B cell (primary cell): ENCODE results near the gene MRM2. TPM values are rescaled to one million over a fixed set of nuclear protein-coding genes. Genes with fewer than 3 reads are reported as not detected.

Source experiments
- ATAC-seq: fragments of 200-7000 bp; cut with Tn5 transposase; one replicate; pipeline ENCODE4 v1.10.0; 2021; ENCODE audit warnings: low read depth, mild to moderate bottlenecking, moderate number of reproducible peaks, moderate library complexity
- CTCF ChIA-PET: fragments of 350-600 bp; sonication (Branson Sonifier 250); formaldehyde crosslinking; loops from one replicate; lab custom pipeline; 2021; ENCODE audit warnings: antibody characterized with exemption, inconsistent platforms; lab: Charles Lee
- POLR2A ChIA-PET: fragments of 350-600 bp; sonication (Branson Sonifier 250); formaldehyde crosslinking; loops from one replicate; lab custom pipeline; 2021; ENCODE audit warnings: antibody characterized with exemption; lab: Charles Lee
- DNase-seq: peaks from one replicate; pipeline ENCODE4 v3.0.0; 2013
- H2AFZ ChIP-seq: 2 replicates; pipeline ENCODE4 v1.6.1; 2012; ENCODE audit warnings: mild to moderate bottlenecking, low read depth, low read length; ENCODE audit not compliant: insufficient read depth, poor library complexity, severe bottlenecking
- H3K27ac ChIP-seq, 2 donors: 1 replicate in 1 of 2; 2 replicates in 1 of 2; pipeline ENCODE4 v1.5.1; 2012 to 2013; ENCODE audit warnings: low read length in 2 of 2, mild to moderate bottlenecking in 2 of 2, moderate library complexity in 1 of 2
- H3K27me3 ChIP-seq, 4 experiments: fragments of 200-600 bp in 1 of 4; sonication (generic) in 1 of 4; replicated peaks in 1 of 4; 1 replicate in 2 of 4; 2 replicates in 2 of 4; pipeline versions ENCODE4 v1.6.1 to v1.7.0; 2013 to 2016; ENCODE audit warnings: low read length in 3 of 4, mild to moderate bottlenecking in 2 of 4, mixed read lengths in 1 of 4, moderate library complexity in 1 of 4; ENCODE audit not compliant: insufficient read depth in 4 of 4, control insufficient read depth in 3 of 4; ENCODE audit errors: control extremely low read depth in 1 of 4
- H3K36me3 ChIP-seq, 2 experiments: replicated peaks in 1 of 2; 1 replicate in 1 of 2; 2 replicates in 1 of 2; pipeline versions ENCODE4 v1.6.1 to v1.7.1; 2013; ENCODE audit warnings: low read length in 1 of 2; ENCODE audit not compliant: insufficient read depth in 2 of 2, control insufficient read depth in 1 of 2; ENCODE audit errors: control extremely low read depth in 1 of 2, extremely low read depth in 1 of 2
- H3K4me1 ChIP-seq, 2 donors: fragments of 200-600 bp in 1 of 2; sonication (generic) in 1 of 2; 1 replicate in 1 of 2; 2 replicates in 1 of 2; pipeline versions ENCODE4 v1.5.1 to v1.6.1; 2013 to 2017; ENCODE audit warnings: low read length in 2 of 2; ENCODE audit not compliant: control insufficient read depth in 2 of 2, insufficient read depth in 2 of 2
- H3K4me2 ChIP-seq: replicated peaks from 2 replicates; pipeline ENCODE3; 2012; ENCODE audit warnings: mild to moderate bottlenecking, low read depth, low read length; ENCODE audit not compliant: poor library complexity, severe bottlenecking
- H3K4me3 ChIP-seq, 5 experiments: fragments of 200-600 bp in 1 of 5; sonication (generic) in 1 of 5; 1 replicate in 3 of 5; 2 replicates in 2 of 5; pipeline versions ENCODE4 v1.5.1 to v1.7.0; 2011 to 2016; ENCODE audit warnings: low read length in 4 of 5, mild to moderate bottlenecking in 4 of 5, low read depth in 2 of 5, control low read depth in 1 of 5, moderate library complexity in 1 of 5; ENCODE audit not compliant: insufficient read depth in 1 of 5; ENCODE audit errors: control extremely low read depth in 1 of 5, extremely low read depth in 1 of 5
- H3K79me2 ChIP-seq: fragments of 200-600 bp; sonication (generic); one replicate; pipeline ENCODE4 v1.6.0; 2016; ENCODE audit warnings: low read length; ENCODE audit not compliant: control insufficient read depth, insufficient read depth
- H3K9ac ChIP-seq: fragments of 200-600 bp; sonication (generic); 2 replicates; pipeline ENCODE4 v1.6.1; 2017; ENCODE audit warnings: mild to moderate bottlenecking, low read length, moderate library complexity
- H3K9me3 ChIP-seq, 3 donors: one replicate each; pipeline versions ENCODE4 v1.6.1 to v1.7.1; 2013; ENCODE audit warnings: low read length in 2 of 3; ENCODE audit not compliant: control insufficient read depth in 2 of 3, insufficient read depth in 1 of 3; ENCODE audit errors: control extremely low read depth in 1 of 3
- H4K20me1 ChIP-seq: 2 replicates; pipeline ENCODE4 v1.6.0; 2012; ENCODE audit warnings: mild to moderate bottlenecking, low read length; ENCODE audit not compliant: insufficient read depth, control insufficient read depth, poor library complexity, severe bottlenecking
- H3K27ac Mint-ChIP-seq: one replicate; pipeline ENCODE4 v1.8.0; 2021; ENCODE audit warnings: mixed read lengths
- H3K27me3 Mint-ChIP-seq: one replicate; pipeline ENCODE4 v1.8.0; 2021; ENCODE audit warnings: mixed read lengths
- H3K4me1 Mint-ChIP-seq: one replicate; pipeline ENCODE4 v1.8.0; 2021; ENCODE audit warnings: mixed read lengths
- H3K4me3 Mint-ChIP-seq: one replicate; pipeline ENCODE4 v1.8.0; 2021; ENCODE audit warnings: mixed read lengths
- H3K9me3 Mint-ChIP-seq: one replicate; pipeline ENCODE4 v1.8.0; 2022; ENCODE audit warnings: mixed read lengths; ENCODE audit not compliant: insufficient read depth
- CTCF ChIP-seq: fragments of 200-600 bp; IDR thresholded peaks from one replicate; pipeline ENCODE4 v1.8.0; 2022; ENCODE audit warnings: antibody characterized with exemption, mild to moderate bottlenecking
- EZH2 ChIP-seq: IDR thresholded peaks from 2 replicates; pipeline ENCODE4 v1.6.1; 2012; ENCODE audit warnings: borderline replicate concordance, low read depth, mild to moderate bottlenecking, moderate library complexity, low read length; ENCODE audit not compliant: insufficient read depth, poor library complexity, severe bottlenecking
- WGBS: methylation state at CpG from one replicate; pipeline ENCODE4 v1.1.5; 2013; ENCODE audit warnings: missing lambda C conversion rate; ENCODE audit not compliant: insufficient coverage; 5-methylcytosine and 5-hydroxymethylcytosine counted together
- intact Hi-C: fragments of 100-400 bp; cut with micrococcal nuclease; formaldehyde crosslinking; loops from one replicate; pipeline ENCODE4 v1.10.0; 2022
- polyA plus RNA-seq: library from polyadenylated mRNA; depleted of rRNA; stranded (reverse); fragments of >200 nt; gene quantifications from 2 replicates; pipeline ENCODE4 v1.2.3, GENCODE V29; 2012
- total RNA-seq, 2 donors: library from RNA; stranded (reverse); fragments of 120-200 nt in 1 of 2; gene quantifications; 1 replicate in 1 of 2; 2 replicates in 1 of 2; pipeline versions ENCODE4 v1.2.3 to v1.2.4, GENCODE V29; 2013 to 2022

MRM2 gene
- total and polyA plus RNA-seq, 2 donors (not counting 1 experiment from before 2014, with no cell fraction given), result 9.2 to 29.0 TPM

- ATAC-seq (no peak), DNase-seq (no peak)
- no peaks in the 10 kb centered on the region for H3K27me3 ChIP-seq
- H3K27ac ChIP-seq, result no peak overlapping the region
- Mint-ChIP-seq H3K4me1 (peaks cover 7% of the 10 kb centered on the region), H3K9me3 (no peaks in the 10 kb centered on the region), H3K4me3 (no peak overlapping the region), H3K27me3 (no peaks in the 10 kb centered on the region), H3K27ac (no peak overlapping the region)
- peaks cover 0 to 10% of the 10 kb centered on the region in 2 donors for H3K4me1 ChIP-seq
- peaks cover 0 to 39% of the 10 kb centered on the region in 2 experiments for H3K36me3 ChIP-seq
- CTCF ChIA-PET, result interaction anchor here (1.0 kb wide), 1 partner anchor 11 kb away, joined by 4 read pairs; no protein-coding TSS in a partner anchor
- intact Hi-C loops, result no loop called here
- peaks cover 47% of the 10 kb centered on the region for H3K79me2 ChIP-seq
- no peak for TF ChIP-seq EZH2
- TF ChIP-seq CTCF, result no peak
- H4K20me1 ChIP-seq, result peaks cover 9% of the 10 kb centered on the region
- 95% methylated on average over 10 of the region's 10 CpGs for WGBS
- no peak overlapping the region for H3K9ac ChIP-seq
- H3K4me3 ChIP-seq, result no peak overlapping the region
- H3K4me2 ChIP-seq, result no peak overlapping the region
- POLR2A ChIA-PET, result no interaction called here
- H2AFZ ChIP-seq, result no peak overlapping the region
- peaks cover 0 to 16% (median 6%) of the 10 kb centered on the region in 3 donors for H3K9me3 ChIP-seq
These were observed 43.2 kb downstream of the MRM2 start for GRCh38 chr7:2198760-2199159.

- 98% methylated on average over 15 of the region's 15 CpGs for WGBS
- Histone ChIP-seq H3K27me3 (no peaks in the 10 kb centered on the region), H3K36me3 (peaks cover under 1 to 43% of the 10 kb centered on the region in 2 experiments), H3K9me3 (peaks cover 0 to 16% (median 6%) of the 10 kb centered on the region in 3 donors), H3K27ac (no peak overlapping the region), H3K9ac (no peak overlapping the region), H4K20me1 (peaks cover 9% of the 10 kb centered on the region), H3K4me1 (peaks cover 0 to 4% of the 10 kb centered on the region in 2 donors), H3K4me3 (no peak overlapping the region), H3K79me2 (peaks cover 45% of the 10 kb centered on the region), H2AFZ (no peak overlapping the region), H3K4me2 (no peak overlapping the region)
- Mint-ChIP-seq H3K4me3 (no peak overlapping the region), H3K4me1 (peaks cover 1% of the 10 kb centered on the region), H3K27me3 (no peaks in the 10 kb centered on the region), H3K27ac (no peak overlapping the region), H3K9me3 (no peaks in the 10 kb centered on the region)
- ATAC-seq, result no peak
- ChIA-PET POLR2A (no interaction called here), CTCF (interaction anchor here (1.0 kb wide), 1 partner anchor 11 kb away, joined by 4 read pairs; no protein-coding TSS in a partner anchor)
- no peak for DNase-seq
- intact Hi-C loops, result no loop called here
- TF ChIP-seq EZH2 (no peak), CTCF (no peak)
These were observed 43.8 kb downstream of the MRM2 start for GRCh38 chr7:2198206-2198605.
